ENCODE data around the gene GPC6.

GPC6 gene

DNA sequence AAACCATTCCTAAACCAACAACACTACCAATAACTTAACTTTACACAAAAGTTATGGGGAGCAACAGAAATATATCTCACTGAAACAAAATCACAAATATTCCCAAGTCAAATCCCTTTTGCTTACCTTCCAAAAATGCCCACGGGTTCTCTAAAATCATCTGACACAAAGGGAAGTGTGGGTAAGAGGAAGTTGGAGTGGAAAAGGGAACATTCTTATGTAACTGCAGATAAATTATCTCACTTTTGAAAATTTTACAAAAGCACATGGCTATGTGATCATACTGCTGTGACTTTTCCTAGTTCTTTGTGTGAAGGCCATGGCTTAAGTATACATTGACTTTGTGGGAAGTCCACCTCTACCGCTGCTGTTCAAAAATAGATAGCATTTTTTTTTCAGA lies 350.5 kb downstream of the GPC6 start:
- no CpG with 5 or more reads among the region's 2 CpGs for WGBS, 2 donors (ENCODE audit: extremely low coverage in 2 of 2, insufficient read length in 2 of 2, insufficient replicate concordance in 1 of 2)
- Histone ChIP-seq H2BK12ac (ENCODE audit: low read length) (no peak overlapping the region), H3K14ac (ENCODE audit: low read length) (no peak overlapping the region), H2BK15ac (ENCODE audit: low read length) (no peak overlapping the region), H3K4me1 (ENCODE audit: control insufficient read depth in 2 of 2, insufficient read depth in 1 of 2, low read depth in 1 of 2, low read length in 2 of 2) (no peaks in the 10 kb centered on the region), H3K4me2 (ENCODE audit: insufficient read depth, low read length, poor library complexity, severe bottlenecking) (no peak overlapping the region), H3K9ac (ENCODE audit: low read depth, low read length, poor library complexity) (no peak overlapping the region), H3K27ac (replicated peaks; ENCODE audit: low read length) (no peak overlapping the region), H3K79me1 (ENCODE audit: low read depth, low read length) (no peaks in the 10 kb centered on the region), H2AK5ac (ENCODE audit: low read depth, low read length) (no peak overlapping the region), H3K23ac (ENCODE audit: low read depth, low read length, poor library complexity) (no peak overlapping the region), H3K18ac (ENCODE audit: low read length) (no peak overlapping the region), H3K27me3 (ENCODE audit: control insufficient read depth in 3 of 3, insufficient read depth in 3 of 3, low read depth in 1 of 3, low read length in 3 of 3) (no peaks in the 10 kb centered on the region), H4K91ac (ENCODE audit: low read depth, low read length, poor library complexity) (no peak overlapping the region), H3K9me3 (replicated peaks in 1 of 2; ENCODE audit: control insufficient read depth in 2 of 2, insufficient read depth in 1 of 2, low read depth in 1 of 2, low read length in 2 of 2) (no peaks in the 10 kb centered on the region), H2BK120ac (ENCODE audit: low read depth, low read length) (no peak overlapping the region), H4K8ac (ENCODE audit: low read depth, low read length) (no peak overlapping the region), H2BK5ac (ENCODE audit: low read length) (no peak overlapping the region), H3K4me3 (ENCODE audit: low read length in 2 of 2) (no peak overlapping the region), H3K4ac (ENCODE audit: low read length) (no peak overlapping the region), H2AFZ (ENCODE audit: low read length) (no peak overlapping the region), H3K36me3 (replicated peaks in 1 of 2; ENCODE audit: control insufficient read depth in 2 of 2, insufficient read depth in 2 of 2, low read length in 2 of 2) (no peaks in the 10 kb centered on the region)
- no peak for DNase-seq (ENCODE audit: low spot score)

- no peak for DNase-seq (ENCODE audit: low spot score)
- no peak overlapping the region for H4K8ac ChIP-seq (ENCODE audit: low read depth, low read length)
- H3K4me2 ChIP-seq (ENCODE audit: insufficient read depth, low read length, poor library complexity, severe bottlenecking), result no peak overlapping the region
- H3K27ac ChIP-seq (replicated peaks; ENCODE audit: low read length), result no peak overlapping the region
- no peak overlapping the region for H2AK5ac ChIP-seq (ENCODE audit: low read depth, low read length)
- no peak overlapping the region for H2AFZ ChIP-seq (ENCODE audit: low read length)
- H2BK12ac ChIP-seq (ENCODE audit: low read length), result no peak overlapping the region
- no peak overlapping the region for H3K18ac ChIP-seq (ENCODE audit: low read length)
- H2BK120ac ChIP-seq (ENCODE audit: low read depth, low read length), result no peak overlapping the region
- H4K91ac ChIP-seq (ENCODE audit: low read depth, low read length, poor library complexity), result no peak overlapping the region
- no peak overlapping the region for H3K14ac ChIP-seq (ENCODE audit: low read length)
- no peaks in the 10 kb centered on the region for H3K4me1 ChIP-seq (ENCODE audit: control insufficient read depth in 2 of 2, insufficient read depth in 1 of 2, low read depth in 1 of 2, low read length in 2 of 2)
- no peaks in the 10 kb centered on the region for H3K27me3 ChIP-seq (ENCODE audit: control insufficient read depth in 3 of 3, insufficient read depth in 3 of 3, low read depth in 1 of 3, low read length in 3 of 3)
- no peak overlapping the region for H3K9ac ChIP-seq (ENCODE audit: low read depth, low read length, poor library complexity)
- H3K9me3 ChIP-seq (replicated peaks in 1 of 2; ENCODE audit: control insufficient read depth in 2 of 2, insufficient read depth in 1 of 2, low read depth in 1 of 2, low read length in 2 of 2), result no peaks in the 10 kb centered on the region
- H3K36me3 ChIP-seq (replicated peaks in 1 of 2; ENCODE audit: control insufficient read depth in 2 of 2, insufficient read depth in 2 of 2, low read length in 2 of 2), result no peaks in the 10 kb centered on the region
- H3K4ac ChIP-seq (ENCODE audit: low read length), result no peak overlapping the region
- H2BK5ac ChIP-seq (ENCODE audit: low read length), result no peak overlapping the region
- no peaks in the 10 kb centered on the region for H3K79me1 ChIP-seq (ENCODE audit: low read depth, low read length)
- H3K4me3 ChIP-seq (ENCODE audit: low read length in 2 of 2), result no peak overlapping the region
- no peak overlapping the region for H2BK15ac ChIP-seq (ENCODE audit: low read length)
- H3K23ac ChIP-seq (ENCODE audit: low read depth, low read length, poor library complexity), result no peak overlapping the region
Measured at GRCh38 chr13:93589788-93590187, 363.2 kb downstream of the GPC6 start.

DNA sequence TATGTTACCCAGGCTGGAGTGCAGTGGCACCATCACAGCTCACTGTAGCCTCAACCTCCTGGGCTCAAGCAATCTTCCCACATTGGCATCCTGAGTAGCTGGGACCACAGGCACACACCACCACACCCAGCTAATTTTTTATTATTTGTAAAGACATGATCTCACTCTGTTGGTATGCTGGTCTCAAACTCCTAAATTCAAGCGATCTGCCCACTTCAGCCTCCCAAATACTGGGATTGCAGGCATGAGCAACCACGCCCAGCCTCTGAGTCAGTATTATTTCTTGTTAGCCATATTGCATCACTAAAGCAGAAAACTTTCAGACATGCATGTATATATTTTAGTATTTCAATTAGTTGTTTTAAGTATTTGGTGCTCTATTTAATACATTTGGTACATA lies 376.4 kb downstream of the GPC6 start:
- H3K4me1 ChIP-seq (ENCODE audit: control insufficient read depth in 2 of 2, insufficient read depth in 1 of 2, low read depth in 1 of 2, low read length in 2 of 2), result no peaks in the 10 kb centered on the region
- H2AFZ ChIP-seq (ENCODE audit: low read length), result no peak overlapping the region
- no peak overlapping the region for H2BK15ac ChIP-seq (ENCODE audit: low read length)
- no peak overlapping the region for H3K14ac ChIP-seq (ENCODE audit: low read length)
- H3K4me3 ChIP-seq (ENCODE audit: low read length in 2 of 2), result no peak overlapping the region
- H3K4me2 ChIP-seq (ENCODE audit: insufficient read depth, low read length, poor library complexity, severe bottlenecking), result no peak overlapping the region
- no peak overlapping the region for H3K18ac ChIP-seq (ENCODE audit: low read length)
- DNase-seq (ENCODE audit: low spot score), result no peak
- peaks cover 0 to 3% of the 10 kb centered on the region in 2 donors for H3K9me3 ChIP-seq (replicated peaks in 1 of 2; ENCODE audit: control insufficient read depth in 2 of 2, insufficient read depth in 1 of 2, low read depth in 1 of 2, low read length in 2 of 2)
- H3K27me3 ChIP-seq (ENCODE audit: control insufficient read depth in 3 of 3, insufficient read depth in 3 of 3, low read depth in 1 of 3, low read length in 3 of 3), result no peaks in the 10 kb centered on the region
- H3K79me1 ChIP-seq (ENCODE audit: low read depth, low read length), result no peaks in the 10 kb centered on the region
- no peak overlapping the region for H3K27ac ChIP-seq (replicated peaks; ENCODE audit: low read length)
- no peaks in the 10 kb centered on the region for H3K36me3 ChIP-seq (replicated peaks in 1 of 2; ENCODE audit: control insufficient read depth in 2 of 2, insufficient read depth in 2 of 2, low read length in 2 of 2)
- WGBS, 2 donors (ENCODE audit: extremely low coverage in 2 of 2, insufficient read length in 2 of 2, insufficient replicate concordance in 1 of 2), result no CpG with 5 or more reads among the region's 2 CpGs
- H4K8ac ChIP-seq (ENCODE audit: low read depth, low read length), result no peak overlapping the region
- H4K91ac ChIP-seq (ENCODE audit: low read depth, low read length, poor library complexity), result no peak overlapping the region
- no peak overlapping the region for H3K23ac ChIP-seq (ENCODE audit: low read depth, low read length, poor library complexity)
- no peak overlapping the region for H2BK5ac ChIP-seq (ENCODE audit: low read length)
- no peak overlapping the region for H2BK120ac ChIP-seq (ENCODE audit: low read depth, low read length)
- no peak overlapping the region for H3K4ac ChIP-seq (ENCODE audit: low read length)
- no peak overlapping the region for H2AK5ac ChIP-seq (ENCODE audit: low read depth, low read length)
- H2BK12ac ChIP-seq (ENCODE audit: low read length), result no peak overlapping the region
- no peak overlapping the region for H3K9ac ChIP-seq (ENCODE audit: low read depth, low read length, poor library complexity)

GRCh38 chr13:93614776-93615175 lies 388.2 kb downstream of the GPC6 start:
- H2BK15ac ChIP-seq (ENCODE audit: low read length), result no peak overlapping the region
- no peak overlapping the region for H3K14ac ChIP-seq (ENCODE audit: low read length)
- H3K4me1 ChIP-seq (ENCODE audit: control insufficient read depth in 2 of 2, insufficient read depth in 1 of 2, low read depth in 1 of 2, low read length in 2 of 2), result no peaks in the 10 kb centered on the region
- no peak overlapping the region for H4K8ac ChIP-seq (ENCODE audit: low read depth, low read length)
- H3K36me3 ChIP-seq (replicated peaks in 1 of 2; ENCODE audit: control insufficient read depth in 2 of 2, insufficient read depth in 2 of 2, low read length in 2 of 2), result no peaks in the 10 kb centered on the region
- no peak for DNase-seq (ENCODE audit: low spot score)
- no peak overlapping the region for H3K4me2 ChIP-seq (ENCODE audit: insufficient read depth, low read length, poor library complexity, severe bottlenecking)
- no peak overlapping the region for H2AK5ac ChIP-seq (ENCODE audit: low read depth, low read length)
- H2BK12ac ChIP-seq (ENCODE audit: low read length), result no peak overlapping the region
- H2BK120ac ChIP-seq (ENCODE audit: low read depth, low read length), result no peak overlapping the region
- no peak overlapping the region for H3K4me3 ChIP-seq (ENCODE audit: low read length in 2 of 2)
- no peak overlapping the region for H2AFZ ChIP-seq (ENCODE audit: low read length)
- H3K18ac ChIP-seq (ENCODE audit: low read length), result no peak overlapping the region
- no peak overlapping the region for H3K9ac ChIP-seq (ENCODE audit: low read depth, low read length, poor library complexity)
- no peak overlapping the region for H3K4ac ChIP-seq (ENCODE audit: low read length)
- H3K27ac ChIP-seq (replicated peaks; ENCODE audit: low read length), result no peak overlapping the region
- no peak overlapping the region for H2BK5ac ChIP-seq (ENCODE audit: low read length)
- H3K79me1 ChIP-seq (ENCODE audit: low read depth, low read length), result no peaks in the 10 kb centered on the region
- no peak overlapping the region for H4K91ac ChIP-seq (ENCODE audit: low read depth, low read length, poor library complexity)
- WGBS, 2 donors (ENCODE audit: extremely low coverage in 2 of 2, insufficient read length in 2 of 2, insufficient replicate concordance in 1 of 2), result no CpG with 5 or more reads among the region's 1 CpG
- H3K9me3 ChIP-seq (replicated peaks in 1 of 2; ENCODE audit: control insufficient read depth in 2 of 2, insufficient read depth in 1 of 2, low read depth in 1 of 2, low read length in 2 of 2), result no peaks in the 10 kb centered on the region
- H3K23ac ChIP-seq (ENCODE audit: low read depth, low read length, poor library complexity), result no peak overlapping the region
- H3K27me3 ChIP-seq (ENCODE audit: control insufficient read depth in 3 of 3, insufficient read depth in 3 of 3, low read depth in 1 of 3, low read length in 3 of 3), result no peaks in the 10 kb centered on the region

Measured in neuronal stem cell (in vitro differentiated cells).